D721Med (cell line): ENCODE results near the gene DIPK1A.

Experiments used
- DNase-seq: peaks from one replicate; pipeline ENCODE4 v3.0.0; 2011; ENCODE audit warnings: low spot score; ENCODE audit not compliant: insufficient read length
- FAIRE-seq: peaks from 2 replicates; lab custom pipeline; 2011; peaks lifted over from hg19 to GRCh38; lab: Jason Lieb, UNC
- TF ChIP-seq, protein P1 (sequence below): IDR thresholded peaks from 2 replicates; pipeline ENCODE4 v1.5.1; 2012; ENCODE audit warnings: mild to moderate bottlenecking, control low read depth; ENCODE audit not compliant: insufficient read depth; ENCODE audit errors: missing control alignments

DIPK1A gene

DNA sequence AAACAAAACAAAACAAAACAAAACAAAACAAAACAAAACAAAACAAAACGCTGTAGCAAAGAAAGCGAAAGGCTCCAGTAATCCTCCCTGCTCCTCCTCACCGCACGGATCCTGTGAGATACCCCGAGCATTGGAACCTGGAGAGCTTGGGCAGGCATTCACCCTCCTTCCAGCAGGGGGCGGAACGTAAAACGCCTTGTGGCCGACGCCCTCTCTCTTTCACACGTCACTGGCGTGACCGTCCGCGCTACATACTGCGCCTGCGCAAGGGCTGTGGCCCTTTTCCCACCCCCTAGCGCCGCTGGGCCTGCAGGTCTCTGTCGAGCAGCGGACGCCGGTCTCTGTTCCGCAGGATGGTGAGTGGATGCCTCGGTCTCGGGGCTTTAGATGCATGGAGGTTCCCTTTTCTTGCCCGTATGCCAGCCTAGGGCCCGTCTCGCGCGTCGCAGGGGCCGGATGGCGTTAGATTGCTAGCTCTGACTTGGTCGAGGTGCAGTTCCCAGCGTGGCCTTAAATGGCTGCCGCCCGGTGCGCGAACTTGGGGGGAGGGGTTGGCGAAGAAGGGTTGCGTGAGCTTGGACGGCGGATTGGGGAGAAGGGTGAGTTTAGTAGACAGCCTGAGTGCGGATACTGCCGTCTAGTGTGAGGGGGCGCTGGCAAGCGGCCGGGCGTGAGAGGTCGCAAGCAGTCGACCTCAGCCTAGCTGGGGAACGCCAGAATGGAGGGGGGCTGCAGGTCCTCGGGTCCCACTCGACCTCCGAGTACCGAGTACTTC lies 129.3 kb downstream of the DIPK1A start, which contains the start of gene RPL5:
RPL5 (plus strand) TSS at position 279 of the 775 bp plus-strand sequence; CDS start at position 354, 75 bp downstream.
- DNase-seq, result peak; percentile 85
- no peak for FAIRE-seq
- TF ChIP-seq, protein P1, sequence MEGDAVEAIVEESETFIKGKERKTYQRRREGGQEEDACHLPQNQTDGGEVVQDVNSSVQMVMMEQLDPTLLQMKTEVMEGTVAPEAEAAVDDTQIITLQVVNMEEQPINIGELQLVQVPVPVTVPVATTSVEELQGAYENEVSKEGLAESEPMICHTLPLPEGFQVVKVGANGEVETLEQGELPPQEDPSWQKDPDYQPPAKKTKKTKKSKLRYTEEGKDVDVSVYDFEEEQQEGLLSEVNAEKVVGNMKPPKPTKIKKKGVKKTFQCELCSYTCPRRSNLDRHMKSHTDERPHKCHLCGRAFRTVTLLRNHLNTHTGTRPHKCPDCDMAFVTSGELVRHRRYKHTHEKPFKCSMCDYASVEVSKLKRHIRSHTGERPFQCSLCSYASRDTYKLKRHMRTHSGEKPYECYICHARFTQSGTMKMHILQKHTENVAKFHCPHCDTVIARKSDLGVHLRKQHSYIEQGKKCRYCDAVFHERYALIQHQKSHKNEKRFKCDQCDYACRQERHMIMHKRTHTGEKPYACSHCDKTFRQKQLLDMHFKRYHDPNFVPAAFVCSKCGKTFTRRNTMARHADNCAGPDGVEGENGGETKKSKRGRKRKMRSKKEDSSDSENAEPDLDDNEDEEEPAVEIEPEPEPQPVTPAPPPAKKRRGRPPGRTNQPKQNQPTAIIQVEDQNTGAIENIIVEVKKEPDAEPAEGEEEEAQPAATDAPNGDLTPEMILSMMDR, result peak; percentile 97

DNA sequence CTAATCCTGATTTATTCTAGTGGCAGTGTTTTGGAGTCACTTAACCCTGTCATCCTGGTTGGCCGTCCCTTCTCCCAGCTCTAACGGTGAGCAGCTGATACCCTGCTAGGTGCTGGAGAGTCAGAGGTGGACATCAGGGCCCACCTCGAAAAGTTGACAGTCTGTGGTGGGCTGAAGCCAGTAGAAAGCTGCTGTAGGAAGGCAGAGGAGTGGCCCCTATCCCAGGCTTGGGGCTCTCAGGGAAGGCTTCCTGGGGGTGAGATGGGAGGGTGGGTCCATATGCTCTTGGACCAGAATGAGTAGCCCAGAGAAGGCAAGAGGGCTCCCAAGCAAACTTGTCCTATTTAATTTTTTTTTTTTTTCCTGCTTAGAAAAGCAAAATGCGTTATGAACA lies 129.9 kb downstream of the DIPK1A start:
- no peak for DNase-seq
- FAIRE-seq, result no peak
- TF ChIP-seq, protein P1, result no peak

DNA sequence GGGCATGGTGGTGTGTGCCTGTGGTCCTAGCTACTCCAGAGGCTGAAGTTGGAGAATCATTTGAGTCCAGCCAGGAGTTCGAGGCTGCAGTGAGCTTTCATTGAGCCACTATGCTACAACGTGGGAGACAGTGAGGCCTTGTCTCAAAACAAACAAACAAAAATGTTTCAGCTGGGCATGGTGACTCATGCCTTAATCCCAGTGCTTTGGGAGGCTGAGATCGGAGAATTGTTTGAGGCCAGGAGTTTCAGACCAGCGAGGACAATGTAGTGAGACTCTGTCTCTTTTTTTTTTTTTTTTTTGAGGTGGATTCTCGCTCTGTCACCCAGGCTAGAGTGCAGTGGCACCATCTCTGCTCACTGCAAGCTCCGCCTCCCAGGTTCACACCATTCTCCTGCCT lies 134.5 kb downstream of the DIPK1A start:
- FAIRE-seq (no peak), DNase-seq (no peak)
- TF ChIP-seq, protein P1, result no peak

DNA sequence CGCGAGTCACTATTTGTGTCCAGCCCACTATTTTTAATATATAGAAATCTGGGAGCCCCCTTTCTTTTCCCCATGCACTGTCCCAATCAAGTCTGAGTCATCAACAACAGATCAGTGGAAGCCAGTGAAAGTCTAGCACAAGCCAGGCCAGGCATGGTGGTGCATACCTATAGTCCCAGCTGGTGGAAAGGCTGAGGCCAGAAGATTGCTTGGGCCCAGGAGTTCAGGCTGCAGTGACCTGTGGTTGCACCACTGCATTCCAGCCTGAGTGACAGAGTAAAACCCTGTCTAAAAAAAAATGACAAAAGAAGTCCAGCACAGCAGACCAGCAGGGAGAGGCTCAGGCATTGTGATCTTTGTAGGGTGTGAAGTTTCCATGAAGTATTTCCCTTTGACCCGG lies 138.4 kb downstream of the DIPK1A start:
- FAIRE-seq, result no peak
- DNase-seq, result no peak

DNA sequence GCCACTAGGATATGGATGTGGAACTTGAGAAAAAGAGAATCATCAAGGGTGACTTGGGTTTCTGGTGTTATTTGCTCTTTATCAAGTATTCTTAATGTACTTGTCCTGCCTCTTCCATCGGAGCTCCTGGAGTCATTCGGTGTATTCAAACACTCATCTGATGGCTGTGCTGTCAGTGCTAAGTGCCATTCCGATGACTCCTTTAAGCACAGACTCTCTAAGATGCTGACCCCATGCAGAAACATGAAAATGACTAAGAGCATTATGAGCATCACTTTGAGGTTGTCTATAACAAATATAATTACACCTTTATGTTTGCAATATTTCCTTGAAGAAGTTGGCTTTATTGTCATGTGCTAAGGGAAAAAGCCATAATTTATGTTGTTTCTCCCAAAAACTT lies 140.7 kb downstream of the DIPK1A start:
- TF ChIP-seq, protein P1, result no peak
- DNase-seq, result no peak
- FAIRE-seq, result no peak

More for the DNA sequence above, 138.4 kb downstream of the DIPK1A start:
- TF ChIP-seq, protein P1, result no peak

DNA sequence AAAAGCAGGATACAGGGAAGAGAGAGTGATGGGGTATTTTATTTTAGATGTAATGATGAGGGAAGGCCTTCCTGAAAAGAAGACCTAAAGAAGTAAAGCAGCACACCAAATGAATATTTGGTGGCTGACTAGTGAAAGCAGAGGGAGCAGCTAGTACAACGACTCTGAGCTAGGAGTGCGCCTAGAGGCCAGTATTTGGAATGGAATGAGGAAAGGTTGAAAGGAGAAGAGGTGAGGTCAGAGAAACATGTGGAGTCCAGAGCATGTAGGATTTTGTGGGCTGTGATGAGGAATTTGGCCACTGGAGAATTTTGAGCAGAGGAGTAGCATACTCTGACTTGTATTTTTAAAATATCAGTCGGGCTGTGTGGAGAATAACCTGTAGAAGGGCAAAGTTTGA lies 141.2 kb downstream of the DIPK1A start:
- DNase-seq (no peak), FAIRE-seq (no peak)
- TF ChIP-seq, protein P1, result no peak
